ENCODE results near the gene TMC8.
"Not testable (repeated sequence)": the region's sequence is repeated elsewhere in the genome, so short reads cannot be mapped to it uniquely, and the experiment has no call there.

TMC8 gene

DNA sequence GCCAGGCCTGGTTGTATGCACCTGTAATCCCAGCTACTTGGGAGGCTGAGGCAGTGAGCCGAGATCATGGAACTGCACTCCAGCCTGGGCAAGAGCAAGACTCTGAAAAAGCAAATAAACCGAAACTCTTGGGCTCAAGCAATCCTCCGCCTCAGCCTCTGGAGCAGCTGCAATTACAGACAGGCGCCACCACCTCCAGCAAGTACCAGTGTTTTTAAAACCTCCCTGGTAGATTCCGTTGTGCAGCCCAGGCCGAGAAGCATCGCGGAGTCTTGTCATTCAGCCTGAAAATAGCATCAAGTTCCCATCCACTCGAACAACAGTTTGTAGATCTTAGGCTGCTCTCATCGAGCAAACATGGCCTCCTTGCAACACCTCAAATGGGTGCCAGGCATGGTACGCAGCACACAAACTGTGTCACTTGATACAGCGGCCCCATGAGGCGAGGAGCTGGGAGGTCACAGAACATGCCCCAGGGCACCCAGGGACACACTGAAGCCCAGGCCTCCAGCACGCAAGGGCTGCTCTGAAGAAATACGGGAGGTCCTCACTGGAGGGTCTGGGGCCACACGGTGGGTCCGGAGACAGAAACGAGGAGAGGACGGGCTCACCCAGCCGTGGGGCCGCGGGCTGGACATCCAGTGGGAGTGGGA, 20.1 kb upstream of the TMC8 start:
- Histone ChIP-seq H3K27me3 (ENCODE audit: control insufficient read depth, insufficient read depth, low read length) (no peaks in the 10 kb centered on the region), H3K36me3 (ENCODE audit: control insufficient read depth, insufficient read depth, low read length) (peaks cover 45% of the 10 kb centered on the region; the same call in 1 of the 2 replicates), H3K27ac (ENCODE audit: low read depth, low read length) (no peak overlapping the region), H3K9ac (ENCODE audit: low read length) (no peak overlapping the region), H3K9me3 (ENCODE audit: control insufficient read depth, insufficient read depth, low read depth, low read length) (no peaks in the 10 kb centered on the region), H3K4me3 (ENCODE audit: low read depth, low read length) (no peak overlapping the region), H3K4me1 (ENCODE audit: control insufficient read depth, insufficient read depth, low read length) (no peaks in the 10 kb centered on the region; the same call in 1 of the 2 replicates)

DNA sequence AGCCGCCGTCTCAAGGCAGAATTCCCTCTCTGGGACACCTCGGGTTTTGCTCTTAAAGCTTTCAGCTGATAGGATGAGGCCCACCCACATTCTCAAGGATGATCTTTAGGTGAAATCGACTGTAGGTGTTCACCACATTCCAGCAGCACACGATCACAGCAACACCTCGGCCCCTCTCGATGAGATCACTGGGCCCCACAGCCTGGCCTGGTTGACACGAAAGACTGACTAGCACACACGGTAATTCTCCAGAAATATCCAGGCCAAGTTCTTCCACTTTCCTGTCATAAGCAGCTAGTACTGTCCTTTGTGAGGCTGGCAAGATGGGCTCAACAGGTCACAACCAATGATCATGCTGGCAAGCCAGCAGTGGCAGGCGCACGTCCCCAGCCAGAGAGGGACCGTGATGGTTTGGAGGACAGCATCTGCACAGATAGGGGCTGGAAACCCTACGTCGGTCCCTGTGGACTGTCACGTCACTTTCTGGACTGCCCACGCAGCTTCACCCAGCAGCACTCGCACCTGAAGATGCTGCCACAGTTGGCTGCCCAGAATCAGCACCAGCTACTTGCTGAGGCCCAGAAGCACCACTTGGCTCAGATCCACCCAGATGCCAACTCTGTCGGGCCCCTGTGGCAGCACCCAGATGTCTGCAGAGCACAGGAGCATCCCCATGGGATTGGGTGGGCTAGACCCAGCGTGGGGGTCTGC, 19.4 kb upstream of the TMC8 start:
- Histone ChIP-seq H3K9me3 (ENCODE audit: control insufficient read depth, insufficient read depth, low read depth, low read length) (no peaks in the 10 kb centered on the region), H3K27me3 (ENCODE audit: control insufficient read depth, insufficient read depth, low read length) (no peaks in the 10 kb centered on the region), H3K9ac (ENCODE audit: low read length) (no peak overlapping the region), H3K4me1 (ENCODE audit: control insufficient read depth, insufficient read depth, low read length) (no peaks in the 10 kb centered on the region; the same call in 1 of the 2 replicates), H3K27ac (ENCODE audit: low read depth, low read length) (no peak overlapping the region), H3K36me3 (ENCODE audit: control insufficient read depth, insufficient read depth, low read length) (peaks cover 45% of the 10 kb centered on the region; the same call in 1 of the 2 replicates), H3K4me3 (ENCODE audit: low read depth, low read length) (no peak overlapping the region)

DNA sequence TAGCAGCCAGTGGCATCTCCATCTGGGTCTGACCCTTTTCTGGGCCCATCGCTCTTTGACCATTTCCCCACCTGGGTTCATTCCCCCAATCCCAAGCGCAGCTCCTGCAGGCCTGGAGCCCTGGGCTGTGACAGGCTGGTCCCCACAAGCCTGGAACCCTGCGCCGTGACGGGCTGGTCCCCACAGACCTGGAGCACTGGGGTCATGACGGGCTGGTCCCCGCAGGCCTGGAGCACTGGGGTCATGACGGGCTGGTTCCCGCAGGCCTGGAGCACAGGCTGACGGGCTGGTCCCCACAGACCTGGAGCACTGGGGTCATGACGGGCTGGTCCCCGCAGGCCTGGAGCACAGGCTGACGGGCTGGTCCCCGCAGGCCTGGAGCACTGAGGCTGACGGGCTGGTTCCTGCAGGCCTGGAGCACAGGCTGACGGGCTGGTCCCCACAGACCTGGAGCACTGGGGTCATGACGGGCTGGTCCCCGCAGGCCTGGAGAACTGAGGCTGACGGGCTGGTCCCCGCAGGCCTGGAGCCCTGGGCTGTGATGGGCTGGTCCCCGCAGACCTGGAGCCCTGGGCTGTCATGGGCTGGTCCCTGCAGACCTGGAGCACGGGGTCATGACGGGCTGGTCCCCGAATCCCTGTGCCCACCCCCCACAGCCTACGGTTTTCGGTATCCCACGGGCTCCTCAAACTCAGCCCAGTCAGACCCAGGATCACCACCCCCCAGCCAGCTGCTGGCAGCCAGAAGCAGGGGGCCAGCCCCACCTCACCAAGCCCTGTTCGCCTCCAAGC, 18.6 kb upstream of the TMC8 start:
- Histone ChIP-seq H3K9me3 (ENCODE audit: control insufficient read depth, insufficient read depth, low read depth, low read length) (no peaks in the 10 kb centered on the region), H3K36me3 (ENCODE audit: control insufficient read depth, insufficient read depth, low read length) (peaks cover 45% of the 10 kb centered on the region; the same call in 1 of the 2 replicates), H3K27ac (ENCODE audit: low read depth, low read length) (no peak overlapping the region), H3K9ac (ENCODE audit: low read length) (no peak overlapping the region), H3K4me1 (ENCODE audit: control insufficient read depth, insufficient read depth, low read length) (no peaks in the 10 kb centered on the region; the same call in 1 of the 2 replicates), H3K4me3 (ENCODE audit: low read depth, low read length) (no peak overlapping the region), H3K27me3 (ENCODE audit: control insufficient read depth, insufficient read depth, low read length) (no peaks in the 10 kb centered on the region)

DNA sequence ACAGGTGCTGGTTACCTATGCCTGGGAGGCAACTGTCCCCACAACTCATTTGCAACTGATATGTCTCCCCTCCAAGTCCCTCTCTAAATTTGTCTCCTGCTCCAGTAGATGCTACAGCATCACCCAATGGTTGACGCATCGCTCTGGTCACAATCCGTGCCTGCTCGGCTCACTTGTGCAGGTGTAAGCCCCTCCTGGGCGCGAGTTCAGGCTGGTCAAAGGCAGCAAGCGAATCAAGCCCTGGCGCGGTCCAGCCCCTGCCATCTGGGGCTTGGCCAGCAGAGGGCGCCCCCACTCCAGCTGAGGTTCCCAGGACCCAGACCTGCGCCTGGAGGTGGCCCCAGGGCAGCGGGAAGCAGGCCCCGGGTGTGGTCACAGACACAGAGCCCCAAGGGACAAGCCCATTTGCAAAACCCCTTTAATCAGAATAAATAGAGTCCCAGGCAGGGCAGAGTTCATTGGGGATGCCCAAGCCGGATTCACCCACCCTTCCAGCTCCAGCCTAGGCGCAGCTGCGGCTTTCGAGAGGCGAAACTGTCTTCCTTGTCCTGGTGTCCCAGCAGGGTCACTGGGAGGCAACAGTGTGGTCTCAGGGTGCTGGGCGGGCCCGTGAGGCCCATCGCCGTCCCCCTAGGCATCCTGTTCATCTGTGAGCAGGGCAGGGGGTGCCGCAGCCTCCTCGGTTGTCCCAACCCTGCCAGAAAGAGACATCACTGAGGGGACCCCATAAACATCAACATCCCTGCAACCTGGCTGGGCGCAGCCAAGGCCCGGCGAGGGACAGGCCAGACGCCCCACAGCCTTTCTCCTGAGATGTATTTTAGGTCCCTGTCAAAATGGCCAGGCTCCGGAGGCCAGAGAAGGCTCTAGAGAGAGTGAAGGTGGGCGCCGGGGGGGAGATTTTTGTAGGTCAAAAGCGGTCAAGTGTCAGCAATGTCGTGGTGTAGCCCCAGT, 17.8 kb upstream of the TMC8 start:
- H3K4me1 ChIP-seq (ENCODE audit: control insufficient read depth, insufficient read depth, low read length): no peaks in the 10 kb centered on the region; the same call in 1 of the 2 replicates
- H3K4me3 ChIP-seq (ENCODE audit: low read depth, low read length): no peak overlapping the region
- H3K27me3 ChIP-seq (ENCODE audit: control insufficient read depth, insufficient read depth, low read length): no peaks in the 10 kb centered on the region
- no peak overlapping the region for H3K9ac ChIP-seq (ENCODE audit: low read length)
- H3K36me3 ChIP-seq (ENCODE audit: control insufficient read depth, insufficient read depth, low read length): peaks cover 48% of the 10 kb centered on the region; the same call in 1 of the 2 replicates
- no peak overlapping the region for H3K27ac ChIP-seq (ENCODE audit: low read depth, low read length)
- no peaks in the 10 kb centered on the region for H3K9me3 ChIP-seq (ENCODE audit: control insufficient read depth, insufficient read depth, low read depth, low read length)

DNA sequence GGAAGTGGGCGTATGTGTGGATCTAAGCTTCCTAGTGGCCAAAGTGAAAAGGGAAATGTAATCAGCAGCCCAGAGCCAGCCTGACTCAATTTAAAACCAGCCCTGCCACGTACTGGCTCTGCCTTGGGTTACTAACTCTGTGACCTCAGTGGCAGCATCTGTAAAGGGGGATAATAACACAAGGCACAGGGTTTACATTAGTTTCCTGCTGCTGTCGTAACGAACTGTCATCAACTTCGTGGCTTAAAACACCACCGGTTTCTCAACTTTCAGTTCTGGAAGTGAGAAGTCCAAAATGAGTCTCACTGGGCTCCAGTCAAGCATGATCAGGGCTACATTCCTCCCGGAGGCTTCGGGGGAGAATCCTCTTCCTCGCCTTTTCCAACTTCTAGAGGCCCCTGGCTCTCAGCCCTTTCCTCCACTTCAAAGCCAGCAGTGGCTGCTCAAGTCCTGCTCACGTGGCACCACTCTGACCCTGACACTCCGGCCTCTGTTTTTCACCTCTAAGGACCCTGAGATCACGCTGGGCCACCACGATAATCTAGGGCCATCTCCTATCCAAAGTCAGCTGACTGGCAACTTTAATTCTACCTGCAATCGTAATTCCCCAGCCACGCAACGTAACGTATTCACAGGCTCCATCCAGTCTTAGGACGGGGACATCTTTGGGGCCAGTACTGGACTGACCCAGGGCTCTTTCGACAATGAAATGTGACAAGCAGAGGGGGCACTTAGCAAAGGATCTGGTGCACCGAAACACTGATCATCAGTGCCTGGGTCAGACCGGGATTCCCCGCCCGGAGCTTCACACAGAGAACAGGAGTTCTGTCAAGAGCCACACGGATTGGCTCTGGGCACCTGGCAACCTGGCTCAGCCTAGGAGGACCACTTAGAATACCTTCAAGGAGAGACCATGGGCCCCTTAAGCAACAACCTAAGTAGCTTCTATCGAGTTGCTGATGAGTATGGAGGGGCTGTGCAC, 16.5 kb upstream of the TMC8 start:
- no peaks in the 10 kb centered on the region; the same call in 1 of the 2 replicates for H3K4me1 ChIP-seq (ENCODE audit: control insufficient read depth, insufficient read depth, low read length)
- H3K27ac ChIP-seq (ENCODE audit: low read depth, low read length): no peak overlapping the region
- H3K9ac ChIP-seq (ENCODE audit: low read length): no peak overlapping the region
- no peaks in the 10 kb centered on the region for H3K27me3 ChIP-seq (ENCODE audit: control insufficient read depth, insufficient read depth, low read length)
- H3K9me3 ChIP-seq (ENCODE audit: control insufficient read depth, insufficient read depth, low read depth, low read length): no peaks in the 10 kb centered on the region
- no peak overlapping the region for H3K4me3 ChIP-seq (ENCODE audit: low read depth, low read length)
- H3K36me3 ChIP-seq (ENCODE audit: control insufficient read depth, insufficient read depth, low read length): peaks cover 56% of the 10 kb centered on the region

DNA sequence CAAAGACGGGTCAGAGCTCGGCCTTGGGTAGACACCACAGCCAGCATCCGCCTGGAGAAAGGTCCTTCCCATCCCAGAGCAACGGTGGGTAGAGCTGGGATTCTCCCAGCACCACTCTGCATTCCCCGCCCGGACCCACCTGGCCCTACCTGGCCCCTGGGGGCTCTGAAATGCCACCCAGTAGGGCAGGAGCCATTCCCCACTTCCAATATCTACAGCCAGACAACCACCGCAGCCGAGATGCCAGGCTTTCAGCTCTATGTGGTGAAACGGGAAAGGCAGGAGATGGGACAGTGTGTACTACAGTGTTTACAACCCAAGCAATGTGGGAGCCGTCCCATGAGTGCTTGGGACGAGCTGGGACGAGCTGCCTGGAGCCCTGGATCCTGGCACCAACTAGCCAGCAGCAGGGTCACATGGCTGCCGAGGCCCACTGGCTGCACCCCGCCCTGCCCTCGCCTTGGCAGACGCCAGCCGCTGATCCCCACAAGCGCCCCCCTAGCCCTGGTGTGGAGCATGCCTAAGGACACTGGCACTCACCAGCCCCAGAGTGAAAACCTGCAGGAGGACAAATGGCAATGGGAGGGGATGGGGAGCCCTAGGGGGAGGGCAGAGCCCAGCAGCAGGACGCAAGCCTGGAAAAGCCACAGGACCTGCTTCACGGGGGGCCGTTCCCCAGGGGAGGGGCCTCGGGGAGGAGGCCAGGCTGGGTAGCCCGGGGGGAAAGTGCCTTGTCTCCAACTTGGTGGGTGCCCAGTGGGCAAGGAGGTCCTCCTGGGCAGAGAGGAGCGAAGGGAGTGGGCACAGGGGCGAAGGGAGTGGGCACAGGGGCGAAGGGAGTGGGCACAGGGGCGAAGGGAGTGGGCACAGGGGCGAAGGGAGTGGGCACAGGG, 15.5 kb upstream of the TMC8 start:
- H3K9ac ChIP-seq (ENCODE audit: low read length): no peak overlapping the region
- no peak overlapping the region for H3K4me3 ChIP-seq (ENCODE audit: low read depth, low read length)
- no peak overlapping the region for H3K27ac ChIP-seq (ENCODE audit: low read depth, low read length)
- no peaks in the 10 kb centered on the region for H3K27me3 ChIP-seq (ENCODE audit: control insufficient read depth, insufficient read depth, low read length)
- H3K4me1 ChIP-seq (ENCODE audit: control insufficient read depth, insufficient read depth, low read length): no peaks in the 10 kb centered on the region; the same call in 1 of the 2 replicates
- peaks cover 59% of the 10 kb centered on the region for H3K36me3 ChIP-seq (ENCODE audit: control insufficient read depth, insufficient read depth, low read length)
- H3K9me3 ChIP-seq (ENCODE audit: control insufficient read depth, insufficient read depth, low read depth, low read length): no peaks in the 10 kb centered on the region

DNA sequence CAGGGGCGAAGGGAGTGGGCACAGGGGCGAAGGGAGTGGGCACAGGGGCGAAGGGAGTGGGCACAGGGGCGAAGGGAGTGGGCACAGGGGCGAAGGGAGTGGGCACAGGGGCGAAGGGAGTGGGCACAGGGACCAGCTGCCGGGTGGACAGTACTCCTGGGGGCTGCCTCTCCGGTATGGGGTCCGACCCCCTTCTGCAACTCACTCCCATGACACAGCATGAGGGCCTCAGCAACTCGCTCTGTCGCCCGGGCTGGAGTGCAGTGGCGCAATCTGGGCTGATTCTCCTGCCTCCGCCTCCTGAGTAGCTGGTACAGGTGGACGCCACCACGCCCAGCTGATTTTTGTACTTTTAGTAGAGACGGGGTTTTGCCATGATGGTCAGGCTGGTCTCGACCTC, 14.8 kb upstream of the TMC8 start:
- not testable (repeated sequence) for H3K9ac ChIP-seq (ENCODE audit: low read length); H3K27me3 ChIP-seq (ENCODE audit: control insufficient read depth, insufficient read depth, low read length); H3K27ac ChIP-seq (ENCODE audit: low read depth, low read length); H3K4me3 ChIP-seq (ENCODE audit: low read depth, low read length); H3K9me3 ChIP-seq (ENCODE audit: control insufficient read depth, insufficient read depth, low read depth, low read length); H3K4me1 ChIP-seq (ENCODE audit: control insufficient read depth, insufficient read depth, low read length)
- H3K36me3 ChIP-seq (ENCODE audit: control insufficient read depth, insufficient read depth, low read length): peaks cover 59% of the 10 kb centered on the region

DNA sequence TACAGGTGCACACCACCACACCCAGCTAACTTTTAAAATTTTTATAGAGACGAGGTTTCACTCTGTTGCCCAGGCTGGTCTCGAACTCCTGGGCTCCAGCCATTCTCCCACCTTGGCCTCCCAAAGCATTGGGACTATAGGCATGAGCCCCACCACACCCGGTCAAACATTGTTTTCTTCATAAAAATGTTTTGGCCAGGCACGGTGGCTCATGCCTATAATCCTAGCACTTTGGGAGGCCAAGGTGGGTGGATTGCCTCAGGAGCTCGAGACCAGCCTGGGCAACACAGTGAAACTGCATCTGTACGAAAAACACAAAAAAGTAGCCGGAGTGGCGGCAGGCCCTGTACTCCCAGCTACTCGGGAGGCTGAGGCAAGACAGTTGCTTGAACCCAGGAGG, 14.2 kb upstream of the TMC8 start:
- Histone ChIP-seq H3K4me1 (ENCODE audit: control insufficient read depth, insufficient read depth, low read length) (no peaks in the 10 kb centered on the region; the same call in 1 of the 2 replicates), H3K4me3 (ENCODE audit: low read depth, low read length) (no peak overlapping the region), H3K27ac (ENCODE audit: low read depth, low read length) (no peak overlapping the region), H3K27me3 (ENCODE audit: control insufficient read depth, insufficient read depth, low read length) (no peaks in the 10 kb centered on the region), H3K9ac (ENCODE audit: low read length) (no peak overlapping the region), H3K36me3 (ENCODE audit: control insufficient read depth, insufficient read depth, low read length) (peaks cover 59% of the 10 kb centered on the region), H3K9me3 (ENCODE audit: control insufficient read depth, insufficient read depth, low read depth, low read length) (no peaks in the 10 kb centered on the region)

Measured in HUES6 (cell line).